Cardiac fibroblast (primary cell): ENCODE data around the gene SUPT3H.
A peak's percentile ranks its signal among the peaks of the same experiment; 100 is the strongest.

ENCODE experiments used
- DNase-seq, 2 donors: peaks; one replicate each; pipeline versions ENCODE4 v3.0.0 to v3.0.0-alpha.2; 2010; ENCODE audit warnings: low read depth in 2 of 2
- H3K4me3 ChIP-seq, 2 donors: replicated peaks in 1 of 2; 1 replicate in 1 of 2; 2 replicates in 1 of 2; pipeline ENCODE4 v1.5.1; 2011; ENCODE audit warnings: low read depth in 2 of 2, low read length in 2 of 2, mild to moderate bottlenecking in 2 of 2, moderate library complexity in 1 of 2
- TF ChIP-seq, protein P1 (sequence below): IDR thresholded peaks from one replicate; pipeline ENCODE4 v1.5.1; 2011; ENCODE audit warnings: low read depth, mild to moderate bottlenecking, low read length, inconsistent platforms

SUPT3H gene

GRCh38 chr6:45272626-45273025 is 105.1 kb downstream of the SUPT3H start:
- H3K4me3 ChIP-seq = no peak overlapping the region
- TF ChIP-seq, protein P1, sequence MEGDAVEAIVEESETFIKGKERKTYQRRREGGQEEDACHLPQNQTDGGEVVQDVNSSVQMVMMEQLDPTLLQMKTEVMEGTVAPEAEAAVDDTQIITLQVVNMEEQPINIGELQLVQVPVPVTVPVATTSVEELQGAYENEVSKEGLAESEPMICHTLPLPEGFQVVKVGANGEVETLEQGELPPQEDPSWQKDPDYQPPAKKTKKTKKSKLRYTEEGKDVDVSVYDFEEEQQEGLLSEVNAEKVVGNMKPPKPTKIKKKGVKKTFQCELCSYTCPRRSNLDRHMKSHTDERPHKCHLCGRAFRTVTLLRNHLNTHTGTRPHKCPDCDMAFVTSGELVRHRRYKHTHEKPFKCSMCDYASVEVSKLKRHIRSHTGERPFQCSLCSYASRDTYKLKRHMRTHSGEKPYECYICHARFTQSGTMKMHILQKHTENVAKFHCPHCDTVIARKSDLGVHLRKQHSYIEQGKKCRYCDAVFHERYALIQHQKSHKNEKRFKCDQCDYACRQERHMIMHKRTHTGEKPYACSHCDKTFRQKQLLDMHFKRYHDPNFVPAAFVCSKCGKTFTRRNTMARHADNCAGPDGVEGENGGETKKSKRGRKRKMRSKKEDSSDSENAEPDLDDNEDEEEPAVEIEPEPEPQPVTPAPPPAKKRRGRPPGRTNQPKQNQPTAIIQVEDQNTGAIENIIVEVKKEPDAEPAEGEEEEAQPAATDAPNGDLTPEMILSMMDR = no peak
- DNase-seq = no peak

DNA sequence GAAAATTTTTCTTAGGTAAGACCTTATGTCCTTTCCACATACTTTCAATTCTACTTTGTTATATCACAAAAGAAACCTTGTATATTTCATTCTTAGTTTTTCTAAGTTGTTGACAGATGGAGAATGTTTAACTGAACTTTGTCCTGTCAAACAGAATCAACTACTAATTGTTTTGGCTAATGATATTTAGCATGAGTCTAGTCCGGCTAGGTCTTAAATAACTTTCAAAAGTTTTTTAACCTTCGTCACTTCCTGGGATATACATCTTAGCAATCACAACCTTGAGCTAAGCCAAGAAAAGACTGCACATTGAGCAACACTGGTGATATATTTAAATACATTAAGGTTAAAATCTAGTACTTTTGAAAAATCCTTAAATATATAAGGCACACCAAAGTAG is 112.5 kb downstream of the SUPT3H start:
- no peak overlapping the region for H3K4me3 ChIP-seq
- peak; percentile 50 to 59 for DNase-seq
- TF ChIP-seq, protein P1 = no peak

GRCh38 chr6:45260696-45261095 is 117.0 kb downstream of the SUPT3H start:
- TF ChIP-seq, protein P1 = no peak
- DNase-seq = no peak
- H3K4me3 ChIP-seq = no peak overlapping the region

GRCh38 chr6:45256697-45257695 is 120.7 kb downstream of the SUPT3H start:
- peak; percentile 9 to 51 for DNase-seq
- TF ChIP-seq, protein P1 = no peak
- no peak overlapping the region for H3K4me3 ChIP-seq

DNA sequence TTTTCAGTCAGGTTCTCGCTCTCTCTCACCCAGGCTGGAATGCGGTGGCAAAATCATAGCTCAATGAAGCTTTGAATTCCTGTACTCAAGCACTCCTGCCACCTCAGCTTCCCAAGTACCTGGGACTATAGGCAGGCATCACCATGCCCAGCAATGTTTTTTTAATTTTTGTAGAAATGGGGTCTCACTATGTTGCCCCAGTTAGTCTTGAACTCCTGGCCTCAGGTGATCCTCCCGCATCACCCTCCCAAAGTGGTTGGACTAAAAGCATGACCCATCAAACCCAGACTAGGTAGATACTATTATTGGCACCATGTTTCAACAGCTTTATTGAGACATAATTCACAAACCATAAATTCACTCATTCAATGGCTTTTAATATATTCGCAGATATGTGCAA is 122.3 kb downstream of the SUPT3H start:
- DNase-seq = no peak
- H3K4me3 ChIP-seq = no peak overlapping the region
- TF ChIP-seq, protein P1 = no peak

GRCh38 chr6:45254253-45254652 is 123.5 kb downstream of the SUPT3H start:
- no peak for DNase-seq
- H3K4me3 ChIP-seq = no peak overlapping the region
- TF ChIP-seq, protein P1 = no peak
